ENCODE measurements around the gene COP1.

COP1 gene

GRCh38 chr1:176068901-176069300, 138.2 kb downstream of the COP1 start:
- Mint-ChIP-seq H3K27me3 (no peaks in the 10 kb centered on the region), H3K27ac (no peak overlapping the region), H3K36me3 (peaks cover 22 to 43% of the 10 kb centered on the region in 2 donors), H3K9me3 (peaks cover 0 to 4% of the 10 kb centered on the region in 2 donors), H3K4me1 (peaks cover 0 to 6% of the 10 kb centered on the region in 2 donors), H3K4me3 (no peak overlapping the region)
- no peak for ATAC-seq (replicated peaks)
- no peak for DNase-seq

- Mint-ChIP-seq H3K4me3 (no peak overlapping the region), H3K27me3 (no peaks in the 10 kb centered on the region), H3K9me3 (peaks cover 0 to 4% of the 10 kb centered on the region in 2 donors), H3K36me3 (peaks cover 22 to 43% of the 10 kb centered on the region in 2 donors), H3K27ac (no peak overlapping the region), H3K4me1 (peaks cover 0 to 6% of the 10 kb centered on the region in 2 donors)
- DNase-seq (no peak), ATAC-seq (replicated peaks) (no peak)
These were observed 138.8 kb downstream of the COP1 start for GRCh38 chr1:176068256-176068655.

GRCh38 chr1:176066709-176067108, 140.4 kb downstream of the COP1 start:
- Mint-ChIP-seq H3K27me3 (no peaks in the 10 kb centered on the region), H3K27ac (no peak overlapping the region), H3K9me3 (peaks cover 0 to 4% of the 10 kb centered on the region in 2 donors), H3K4me1 (peaks cover 0 to 6% of the 10 kb centered on the region in 2 donors), H3K4me3 (no peak overlapping the region), H3K36me3 (peaks cover 23 to 46% of the 10 kb centered on the region in 2 donors)
- ATAC-seq (replicated peaks) (no peak), DNase-seq (no peak)

GRCh38 chr1:176058686-176059085, 148.4 kb downstream of the COP1 start:
- Mint-ChIP-seq H3K27me3 (no peaks in the 10 kb centered on the region), H3K4me1 (peaks cover 0 to 2% of the 10 kb centered on the region in 2 donors), H3K4me3 (no peak overlapping the region), H3K27ac (no peak overlapping the region), H3K9me3 (no peaks in the 10 kb centered on the region), H3K36me3 (peaks cover 9 to 15% of the 10 kb centered on the region in 2 donors)
- ATAC-seq (replicated peaks) (no peak), DNase-seq (no peak)

- Mint-ChIP-seq H3K4me1 (peaks cover 0 to 2% of the 10 kb centered on the region in 2 donors), H3K27me3 (no peaks in the 10 kb centered on the region), H3K4me3 (no peak overlapping the region), H3K9me3 (no peaks in the 10 kb centered on the region), H3K27ac (no peak overlapping the region), H3K36me3 (peaks cover 8 to 11% of the 10 kb centered on the region in 2 donors)
- no peak for ATAC-seq (replicated peaks)
- no peak for DNase-seq
These were observed 150.8 kb downstream of the COP1 start for GRCh38 chr1:176056312-176056711.

GRCh38 chr1:176055398-176055797, 151.7 kb downstream of the COP1 start:
- DNase-seq, result no peak
- peaks cover 0 to 2% of the 10 kb centered on the region in 2 donors for H3K4me1 Mint-ChIP-seq
- H3K9me3 Mint-ChIP-seq, result no peaks in the 10 kb centered on the region
- ATAC-seq (replicated peaks), result no peak
- H3K27ac Mint-ChIP-seq, result no peak overlapping the region
- no peak overlapping the region for H3K4me3 Mint-ChIP-seq
- H3K36me3 Mint-ChIP-seq, result peaks cover 8 to 11% of the 10 kb centered on the region in 2 donors
- H3K27me3 Mint-ChIP-seq, result no peaks in the 10 kb centered on the region

- Mint-ChIP-seq H3K4me1 (peaks cover 0 to 2% of the 10 kb centered on the region in 2 donors), H3K36me3 (peaks cover 3 to 8% of the 10 kb centered on the region in 2 donors), H3K27me3 (no peaks in the 10 kb centered on the region), H3K4me3 (no peak overlapping the region), H3K27ac (no peak overlapping the region), H3K9me3 (no peaks in the 10 kb centered on the region)
- ATAC-seq (replicated peaks), result no peak
- no peak for DNase-seq
These were observed 155.1 kb downstream of the COP1 start for GRCh38 chr1:176051902-176052518.

- H3K9me3 Mint-ChIP-seq, result no peaks in the 10 kb centered on the region
- H3K36me3 Mint-ChIP-seq, result peaks cover 0 to 8% of the 10 kb centered on the region in 2 donors
These were observed 155.7 kb downstream of the COP1 start for GRCh38 chr1:176051402-176051801.

GRCh38 chr1:176049582-176049981, 157.5 kb downstream of the COP1 start:
- no peak overlapping the region for H3K4me3 Mint-ChIP-seq
- H3K27me3 Mint-ChIP-seq, result no peaks in the 10 kb centered on the region
- ATAC-seq (replicated peaks) (no peak), DNase-seq (no peak)
- no peaks in the 10 kb centered on the region for H3K4me1 Mint-ChIP-seq
- H3K27ac Mint-ChIP-seq, result no peak overlapping the region
- peaks cover 3 to 5% of the 10 kb centered on the region in 2 donors for H3K36me3 Mint-ChIP-seq
- no peaks in the 10 kb centered on the region for H3K9me3 Mint-ChIP-seq

More at GRCh38 chr1:176051402-176051801, 155.7 kb downstream of the COP1 start:
- Mint-ChIP-seq H3K27ac (no peak overlapping the region), H3K27me3 (no peaks in the 10 kb centered on the region), H3K4me1 (peaks cover 0 to 2% of the 10 kb centered on the region in 2 donors), H3K4me3 (no peak overlapping the region)
- DNase-seq, result no peak
- no peak for ATAC-seq (replicated peaks)

- no peak for DNase-seq
- Mint-ChIP-seq H3K27ac (no peak overlapping the region), H3K36me3 (peaks cover 10 to 15% of the 10 kb centered on the region in 2 donors)
These were observed 160.2 kb downstream of the COP1 start for GRCh38 chr1:176046926-176047325.

GRCh38 chr1:176043537-176043936, 163.5 kb downstream of the COP1 start:
- no peak for DNase-seq
- no peaks in the 10 kb centered on the region for H3K9me3 Mint-ChIP-seq
- no peak overlapping the region for H3K27ac Mint-ChIP-seq
- no peak overlapping the region for H3K4me3 Mint-ChIP-seq
- no peaks in the 10 kb centered on the region for H3K4me1 Mint-ChIP-seq
- H3K27me3 Mint-ChIP-seq, result no peaks in the 10 kb centered on the region
- no peak for ATAC-seq (replicated peaks)
- H3K36me3 Mint-ChIP-seq, result peaks cover 30 to 31% of the 10 kb centered on the region in 2 donors

More at GRCh38 chr1:176046926-176047325, 160.2 kb downstream of the COP1 start:
- no peak overlapping the region for H3K4me3 Mint-ChIP-seq
- H3K27me3 Mint-ChIP-seq, result no peaks in the 10 kb centered on the region
- H3K9me3 Mint-ChIP-seq, result no peaks in the 10 kb centered on the region
- ATAC-seq (replicated peaks), result no peak
- H3K4me1 Mint-ChIP-seq, result no peaks in the 10 kb centered on the region

- no peak overlapping the region for H3K4me3 Mint-ChIP-seq
These were observed 173.2 kb downstream of the COP1 start for GRCh38 chr1:176033881-176034280.

GRCh38 chr1:176033474-176033873, 173.6 kb downstream of the COP1 start:
- Mint-ChIP-seq H3K27ac (no peak overlapping the region), H3K4me3 (no peak overlapping the region), H3K4me1 (peaks cover 0 to 3% of the 10 kb centered on the region in 2 donors), H3K27me3 (no peaks in the 10 kb centered on the region), H3K9me3 (no peaks in the 10 kb centered on the region), H3K36me3 (peaks cover 29 to 47% of the 10 kb centered on the region in 2 donors)
- DNase-seq, result no peak
- ATAC-seq (replicated peaks), result no peak

More at GRCh38 chr1:176033881-176034280, 173.2 kb downstream of the COP1 start:
- no peak for ATAC-seq (replicated peaks)
- Mint-ChIP-seq H3K4me1 (peaks cover 0 to 3% of the 10 kb centered on the region in 2 donors), H3K9me3 (no peaks in the 10 kb centered on the region), H3K27ac (no peak overlapping the region), H3K36me3 (peaks cover 34 to 51% of the 10 kb centered on the region in 2 donors), H3K27me3 (no peaks in the 10 kb centered on the region)
- DNase-seq, result no peak

- Mint-ChIP-seq H3K36me3 (peaks cover 30 to 46% of the 10 kb centered on the region in 2 donors), H3K27me3 (no peaks in the 10 kb centered on the region), H3K9me3 (no peaks in the 10 kb centered on the region), H3K4me3 (no peak overlapping the region), H3K4me1 (peaks cover 7 to 8% of the 10 kb centered on the region in 2 donors), H3K27ac (no peak overlapping the region)
- DNase-seq, result no peak
- ATAC-seq (replicated peaks), result no peak
These were observed 174.9 kb downstream of the COP1 start for GRCh38 chr1:176032040-176032645.

- peaks cover 7 to 8% of the 10 kb centered on the region in 2 donors for H3K4me1 Mint-ChIP-seq
- ATAC-seq (replicated peaks) (no peak), DNase-seq (no peak)
- H3K27ac Mint-ChIP-seq, result no peak overlapping the region
- no peak overlapping the region for H3K4me3 Mint-ChIP-seq
- H3K36me3 Mint-ChIP-seq, result peaks cover 17 to 31% of the 10 kb centered on the region in 2 donors
- H3K9me3 Mint-ChIP-seq, result no peaks in the 10 kb centered on the region
- H3K27me3 Mint-ChIP-seq, result no peaks in the 10 kb centered on the region
These were observed 177.5 kb downstream of the COP1 start for GRCh38 chr1:176029609-176030008.
